IPS-18a (cell line): Measurements from ENCODE around the gene MRAS.

Experiments used
- H3K27ac ChIP-seq: one replicate; pipeline ENCODE4 v1.5.1; 2013; ENCODE audit warnings: low read length
- H3K27me3 ChIP-seq: one replicate; pipeline ENCODE4 v1.6.1; 2013; ENCODE audit warnings: mild to moderate bottlenecking, low read length; ENCODE audit not compliant: control insufficient read depth, insufficient read depth
- H3K36me3 ChIP-seq: one replicate; pipeline ENCODE4 v1.6.1; 2013; ENCODE audit warnings: low read depth, low read length; ENCODE audit not compliant: control insufficient read depth
- H3K4me1 ChIP-seq: one replicate; pipeline ENCODE4 v1.6.1; 2013; ENCODE audit warnings: low read depth, low read length; ENCODE audit not compliant: control insufficient read depth
- H3K4me3 ChIP-seq: one replicate; pipeline ENCODE4 v1.5.1; 2013; ENCODE audit warnings: low read length
- H3K9ac ChIP-seq: one replicate; pipeline ENCODE4 v1.6.1; 2013; ENCODE audit warnings: mild to moderate bottlenecking, low read length, moderate library complexity
- H3K9me3 ChIP-seq: one replicate; pipeline ENCODE4 v1.6.1; 2013; ENCODE audit warnings: low read depth, low read length; ENCODE audit not compliant: control insufficient read depth

The MRAS gene

GRCh38 chr3:138396752-138397410 is 48.5 kb downstream of the MRAS start:
- H3K27ac ChIP-seq: no peak overlapping the region
- H3K9me3 ChIP-seq: no peaks in the 10 kb centered on the region
- H3K4me3 ChIP-seq: no peak overlapping the region
- H3K4me1 ChIP-seq: peaks cover 9% of the 10 kb centered on the region
- H3K27me3 ChIP-seq: no peaks in the 10 kb centered on the region
- no peak overlapping the region for H3K9ac ChIP-seq
- no peaks in the 10 kb centered on the region for H3K36me3 ChIP-seq

GRCh38 chr3:138397983-138398382 is 49.6 kb downstream of the MRAS start:
- no peaks in the 10 kb centered on the region for H3K9me3 ChIP-seq
- H3K36me3 ChIP-seq: no peaks in the 10 kb centered on the region
- peaks cover 14% of the 10 kb centered on the region for H3K4me1 ChIP-seq
- no peak overlapping the region for H3K27ac ChIP-seq
- no peak overlapping the region for H3K9ac ChIP-seq
- H3K4me3 ChIP-seq: no peak overlapping the region
- H3K27me3 ChIP-seq: no peaks in the 10 kb centered on the region

- Histone ChIP-seq H3K4me3 (no peak overlapping the region), H3K9ac (no peak overlapping the region), H3K27ac (no peak overlapping the region), H3K36me3 (no peaks in the 10 kb centered on the region), H3K9me3 (no peaks in the 10 kb centered on the region), H3K4me1 (peaks cover 17% of the 10 kb centered on the region), H3K27me3 (no peaks in the 10 kb centered on the region)
Measured at GRCh38 chr3:138398791-138399575, 50.6 kb downstream of the MRAS start.

- Histone ChIP-seq H3K27ac (no peak overlapping the region), H3K9ac (no peak overlapping the region), H3K4me1 (peaks cover 17% of the 10 kb centered on the region), H3K27me3 (no peaks in the 10 kb centered on the region), H3K4me3 (no peak overlapping the region), H3K9me3 (no peaks in the 10 kb centered on the region), H3K36me3 (no peaks in the 10 kb centered on the region)
Measured at GRCh38 chr3:138399766-138400165, 51.4 kb downstream of the MRAS start.

- Histone ChIP-seq H3K9me3 (no peaks in the 10 kb centered on the region), H3K4me3 (no peak overlapping the region), H3K9ac (no peak overlapping the region), H3K36me3 (no peaks in the 10 kb centered on the region), H3K27me3 (no peaks in the 10 kb centered on the region), H3K4me1 (peaks cover 17% of the 10 kb centered on the region), H3K27ac (no peak overlapping the region)
Measured at GRCh38 chr3:138400651-138401070, 52.3 kb downstream of the MRAS start.

GRCh38 chr3:138401834-138402233 is 53.5 kb downstream of the MRAS start:
- Histone ChIP-seq H3K4me3 (no peak overlapping the region), H3K9ac (no peak overlapping the region), H3K36me3 (no peaks in the 10 kb centered on the region), H3K9me3 (no peaks in the 10 kb centered on the region), H3K4me1 (peaks cover 11% of the 10 kb centered on the region), H3K27ac (no peak overlapping the region), H3K27me3 (no peaks in the 10 kb centered on the region)

GRCh38 chr3:138404121-138404520 is 55.7 kb downstream of the MRAS start:
- no peaks in the 10 kb centered on the region for H3K9me3 ChIP-seq
- peaks cover 26% of the 10 kb centered on the region for H3K4me1 ChIP-seq
- H3K9ac ChIP-seq: no peak overlapping the region
- no peak overlapping the region for H3K27ac ChIP-seq
- H3K36me3 ChIP-seq: no peaks in the 10 kb centered on the region
- H3K4me3 ChIP-seq: no peak overlapping the region
- H3K27me3 ChIP-seq: no peaks in the 10 kb centered on the region

- no peaks in the 10 kb centered on the region for H3K9me3 ChIP-seq
- H3K27me3 ChIP-seq: no peaks in the 10 kb centered on the region
- H3K36me3 ChIP-seq: no peaks in the 10 kb centered on the region
Measured at GRCh38 chr3:138405001-138405400, 56.6 kb downstream of the MRAS start.

GRCh38 chr3:138405486-138405885 is 57.1 kb downstream of the MRAS start:
- Histone ChIP-seq H3K36me3 (no peaks in the 10 kb centered on the region), H3K9ac (no peak overlapping the region), H3K27me3 (no peaks in the 10 kb centered on the region), H3K27ac (no peak overlapping the region), H3K4me1 (peaks cover 29% of the 10 kb centered on the region), H3K9me3 (no peaks in the 10 kb centered on the region), H3K4me3 (no peak overlapping the region)

More at GRCh38 chr3:138405001-138405400, 56.6 kb downstream of the MRAS start:
- H3K4me3 ChIP-seq: no peak overlapping the region
- H3K27ac ChIP-seq: no peak overlapping the region
- H3K9ac ChIP-seq: no peak overlapping the region
- H3K4me1 ChIP-seq: peaks cover 29% of the 10 kb centered on the region

- H3K36me3 ChIP-seq: no peaks in the 10 kb centered on the region
- peaks cover 29% of the 10 kb centered on the region for H3K4me1 ChIP-seq
- no peak overlapping the region for H3K27ac ChIP-seq
- H3K9me3 ChIP-seq: no peaks in the 10 kb centered on the region
- no peak overlapping the region for H3K9ac ChIP-seq
- no peak overlapping the region for H3K4me3 ChIP-seq
- no peaks in the 10 kb centered on the region for H3K27me3 ChIP-seq
Measured at GRCh38 chr3:138406606-138407005, 58.2 kb downstream of the MRAS start.

- H3K36me3 ChIP-seq: no peaks in the 10 kb centered on the region
- H3K4me3 ChIP-seq: no peak overlapping the region
- H3K27ac ChIP-seq: no peak overlapping the region
- H3K27me3 ChIP-seq: no peaks in the 10 kb centered on the region
- H3K9ac ChIP-seq: no peak overlapping the region
- H3K4me1 ChIP-seq: peaks cover 24% of the 10 kb centered on the region
- H3K9me3 ChIP-seq: no peaks in the 10 kb centered on the region
Measured at GRCh38 chr3:138407236-138407907, 59.0 kb downstream of the MRAS start.
